Psoas muscle (tissue), 8 donors: Measurements from ENCODE around the gene IL6R. TPM values are rescaled to one million over a fixed set of nuclear protein-coding genes. Genes with fewer than 3 reads are reported as not detected.
A peak's percentile ranks its signal among the peaks of the same experiment; 100 is the strongest.

Source experiments
- ATAC-seq, 4 donors: fragments of 200-7000 bp; cut with Tn5 transposase; one replicate each; pipeline ENCODE4 v1.9.1; 2020; ENCODE audit warnings: moderate library complexity in 3 of 4, mild to moderate bottlenecking in 2 of 4
- DNase-seq, 2 donors: peaks; one replicate each; pipeline ENCODE4 v3.0.0-alpha.2; 2020
- H3K27ac ChIP-seq: fragments of 200-600 bp; one replicate; pipeline ENCODE4 v1.8.0; 2022
- H3K27me3 ChIP-seq, 3 donors: fragments of 200-600 bp in 1 of 3; one replicate each; pipeline versions ENCODE4 v1.6.1 to v1.8.0; 2013 to 2022; ENCODE audit warnings: low read length in 2 of 3, mild to moderate bottlenecking in 2 of 3, moderate library complexity in 1 of 3; ENCODE audit not compliant: insufficient read depth in 3 of 3
- H3K36me3 ChIP-seq, 2 donors: fragments of 200-600 bp in 1 of 2; one replicate each; pipeline versions ENCODE4 v1.6.1 to v1.8.0; 2013 to 2022; ENCODE audit warnings: low read depth in 1 of 2, mild to moderate bottlenecking in 1 of 2, moderate library complexity in 1 of 2; ENCODE audit not compliant: insufficient read depth in 1 of 2
- H3K4me1 ChIP-seq: fragments of 200-600 bp; one replicate; pipeline ENCODE4 v1.8.0; 2022
- H3K4me3 ChIP-seq: fragments of 200-600 bp; one replicate; pipeline ENCODE4 v1.8.0; 2022; ENCODE audit warnings: mild to moderate bottlenecking
- H3K9me3 ChIP-seq: fragments of 200-600 bp; one replicate; pipeline ENCODE4 v1.8.0; 2022
- CTCF ChIP-seq: fragments of 200-600 bp; IDR thresholded peaks from one replicate; pipeline ENCODE4 v1.8.0; 2022; ENCODE audit warnings: antibody characterized with exemption
- WGBS, 3 donors: extraction: QIAGEN DNeasy Blood & Tissue Kit; methylation state at CpG; one replicate each; pipeline versions ENCODE4 v1.1.6 to v1.1.7; 2013; 5-methylcytosine and 5-hydroxymethylcytosine counted together
- intact Hi-C, 2 donors: fragments of 100-400 bp; cut with DNase I; formaldehyde crosslinking; loops; one replicate each; pipeline versions ENCODE4 v1.11.0 to v1.14.2; 2022
- polyA plus RNA-seq, 3 donors: library from polyadenylated mRNA; stranded (reverse); fragments of 200-250 nt; gene quantifications; one replicate each; pipeline ENCODE4 v1.2.3, GENCODE V29; 2013
- total RNA-seq, 4 donors: library from RNA; stranded (reverse); fragmentation: NEBNext Ultra II Directional in 2 of 4; extraction: Animal tissue kit (Norgen Biotek cat#: 25700) in 2 of 4; gene quantifications; one replicate each; pipeline versions ENCODE4 v1.2.1 to v1.2.4, GENCODE V29; 2021 to 2023
- donor health status: healthy with polysubstance abuse.
- donor health status: DM: no; HTN: no; CAD: no; lungs with moderate emphysema.
- donor health status: Bipolar disorder and iron deficiency.
- donor health status: healthy.
- donor health status: DM: yes; HTN: yes; CAD: no.
- donor health status: DM: no; HTN: no; CAD: no.
- donor health status: DM: no; HTN: no; CAD: no.
- donor health status: DM: yes; HTN: yes; CAD: no.

The IL6R gene
- total and polyA plus RNA-seq, 7 donors = 32.6 to 182 (median 80.8) TPM

- ATAC-seq (peak; percentile 16 to 64 (median 54)), DNase-seq (peak; percentile 43 to 86)
- no peak for TF ChIP-seq CTCF
- peaks cover 0 to 53% of the 10 kb centered on the region in 2 donors for H3K36me3 ChIP-seq
- WGBS, 3 donors = 24 to 39% (median 27%) methylated on average over 8 of the region's 8 CpGs
- H3K27me3 ChIP-seq = no peaks in the 10 kb centered on the region
- no peak overlapping the region for H3K4me3 ChIP-seq
- intact Hi-C loops = no loop called here
- H3K27ac ChIP-seq = peak overlapping the region; percentile 85
- peaks cover 83% of the 10 kb centered on the region for H3K4me1 ChIP-seq
- H3K9me3 ChIP-seq = no peaks in the 10 kb centered on the region
Observed at GRCh38 chr1:154427173-154428139, 22.3 kb downstream of the IL6R start.

DNA sequence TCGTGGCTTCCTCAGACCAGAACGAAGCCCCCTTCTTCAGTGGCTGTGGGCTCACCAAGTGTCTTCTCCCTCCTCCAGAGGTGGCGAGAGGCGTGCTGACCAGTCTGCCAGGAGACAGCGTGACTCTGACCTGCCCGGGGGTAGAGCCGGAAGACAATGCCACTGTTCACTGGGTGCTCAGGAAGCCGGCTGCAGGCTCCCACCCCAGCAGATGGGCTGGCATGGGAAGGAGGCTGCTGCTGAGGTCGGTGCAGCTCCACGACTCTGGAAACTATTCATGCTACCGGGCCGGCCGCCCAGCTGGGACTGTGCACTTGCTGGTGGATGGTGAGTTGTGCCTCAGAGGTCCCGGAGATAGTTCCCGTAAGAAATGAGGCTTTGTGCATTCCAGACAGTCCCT, 24.0 kb downstream of the IL6R start:
- no peak for ATAC-seq
- Histone ChIP-seq H3K9me3 (no peaks in the 10 kb centered on the region), H3K27me3 (no peaks in the 10 kb centered on the region), H3K36me3 (peaks cover 0 to 67% of the 10 kb centered on the region in 2 donors), H3K4me1 (peaks cover 82% of the 10 kb centered on the region), H3K27ac (peak overlapping the region; percentile 85), H3K4me3 (no peak overlapping the region)
- DNase-seq = no peak
- TF ChIP-seq CTCF = no peak
- intact Hi-C loops = no loop called here
- 42 to 57% (median 50%) methylated on average over 14 to 15 of the region's 15 CpGs for WGBS, 3 donors

- DNase-seq = no peak
- intact Hi-C loops = no loop called here
Observed at GRCh38 chr1:154429841-154430611, 24.9 kb downstream of the IL6R start.

DNA sequence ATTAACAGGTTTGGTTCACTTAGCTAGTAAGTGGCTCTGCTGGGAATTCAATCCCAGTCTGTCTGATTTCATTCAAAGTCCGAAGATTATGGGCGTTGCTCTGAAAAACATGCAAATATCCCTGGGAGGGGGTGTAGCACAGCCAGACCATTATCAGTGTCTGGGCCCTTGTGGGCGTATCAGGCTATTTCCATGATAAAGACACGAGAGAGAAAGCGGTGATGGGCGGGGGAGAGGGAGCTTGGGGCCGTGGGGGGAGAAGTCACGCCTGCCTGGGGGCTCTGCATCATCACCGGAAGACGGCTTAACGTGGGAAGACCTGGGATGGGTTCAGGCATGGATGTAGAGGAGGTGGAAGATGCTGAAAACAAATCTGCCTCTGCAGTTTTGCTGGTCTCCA, 25.8 kb downstream of the IL6R start:
- H3K4me3 ChIP-seq = no peak overlapping the region
- no peak for TF ChIP-seq CTCF
- 59 to 70% (median 61%) methylated on average over 11 of the region's 11 CpGs for WGBS, 3 donors
- H3K36me3 ChIP-seq = peaks cover 0 to 72% of the 10 kb centered on the region in 2 donors
- intact Hi-C loops = no loop called here
- peak overlapping the region; percentile 81 for H3K27ac ChIP-seq
- DNase-seq (no peak), ATAC-seq (no peak)
- H3K9me3 ChIP-seq = no peaks in the 10 kb centered on the region
- H3K27me3 ChIP-seq = no peaks in the 10 kb centered on the region
- peaks cover 72% of the 10 kb centered on the region for H3K4me1 ChIP-seq

More at GRCh38 chr1:154429841-154430611, 24.9 kb downstream of the IL6R start:
- Histone ChIP-seq H3K36me3 (peaks cover 0 to 67% of the 10 kb centered on the region in 2 donors), H3K4me3 (no peak overlapping the region), H3K27ac (peak overlapping the region; percentile 81), H3K4me1 (peaks cover 80% of the 10 kb centered on the region), H3K27me3 (no peaks in the 10 kb centered on the region), H3K9me3 (no peaks in the 10 kb centered on the region)
- no peak for TF ChIP-seq CTCF
- no peak for ATAC-seq
- WGBS, 3 donors = 81 to 84% (median 84%) methylated on average over 17 of the region's 17 CpGs
